Cardiac fibroblast (primary cell): Measurements from ENCODE around the gene KCND1.
A peak's percentile ranks its signal among the peaks of the same experiment; 100 is the strongest.

Experiments
- DNase-seq, 2 donors: peaks; one replicate each; pipeline versions ENCODE4 v3.0.0 to v3.0.0-alpha.2; 2010; ENCODE audit warnings: low read depth in 2 of 2
- H3K4me3 ChIP-seq, 2 donors: replicated peaks in 1 of 2; 1 replicate in 1 of 2; 2 replicates in 1 of 2; pipeline ENCODE4 v1.5.1; 2011; ENCODE audit warnings: low read depth in 2 of 2, low read length in 2 of 2, mild to moderate bottlenecking in 2 of 2, moderate library complexity in 1 of 2
- CTCF ChIP-seq: IDR thresholded peaks from one replicate; pipeline ENCODE4 v1.5.1; 2011; ENCODE audit warnings: low read depth, mild to moderate bottlenecking, low read length, inconsistent platforms

Gene KCND1

GRCh38 chrX:48975041-48975440 is 3.4 kb upstream of the KCND1 start:
- no peak for TF ChIP-seq CTCF
- no peak overlapping the region for H3K4me3 ChIP-seq
- DNase-seq = no peak

- no peak for DNase-seq
- no peak for TF ChIP-seq CTCF
- H3K4me3 ChIP-seq = no peak overlapping the region
Observed at GRCh38 chrX:48974574-48974973, 2.9 kb upstream of the KCND1 start.

GRCh38 chrX:48974033-48974432 is 2.4 kb upstream of the KCND1 start:
- DNase-seq = no peak
- no peak for TF ChIP-seq CTCF
- H3K4me3 ChIP-seq = no peak overlapping the region

- peak; percentile 48 to 68 for DNase-seq
- peak overlapping the region; percentile 43 to 51 for H3K4me3 ChIP-seq
Observed at GRCh38 chrX:48972220-48973164, 848 bp upstream of the KCND1 start.

GRCh38 chrX:48969471-48969870 is 2.2 kb downstream of the KCND1 start:
- DNase-seq = no peak
- no peak for TF ChIP-seq CTCF

More at GRCh38 chrX:48972220-48973164, 848 bp upstream of the KCND1 start:
- peak; percentile 56 for TF ChIP-seq CTCF

GRCh38 chrX:48968377-48968776 is 3.3 kb downstream of the KCND1 start:
- TF ChIP-seq CTCF = no peak
- DNase-seq = no peak
- H3K4me3 ChIP-seq = no peak overlapping the region

More at GRCh38 chrX:48969471-48969870, 2.2 kb downstream of the KCND1 start:
- no peak overlapping the region for H3K4me3 ChIP-seq
